WTC11 (cell line): ENCODE data around the gene MACO1. TPM values are rescaled to one million over a fixed set of nuclear protein-coding genes. Genes with fewer than 3 reads are reported as not detected.

ENCODE experiments used
- ATF1 ChIP-seq: sonication (generic); formaldehyde crosslinking; IDR thresholded peaks from 2 replicates; pipeline ENCODE4 v1.8.1; 2023; ENCODE audit warnings: mild to moderate bottlenecking, moderate library complexity, missing genetic modification reagents
- ESRRA ChIP-seq: sonication (generic); formaldehyde crosslinking; IDR thresholded peaks from 2 replicates; pipeline ENCODE4 v1.8.1; 2022; ENCODE audit warnings: mild to moderate bottlenecking, missing genetic modification reagents, borderline replicate concordance
- FOXK1 ChIP-seq: sonication (generic); formaldehyde crosslinking; IDR thresholded peaks from 2 replicates; pipeline ENCODE4 v1.8.0; 2022; ENCODE audit warnings: mild to moderate bottlenecking, moderate library complexity, missing genetic modification reagents
- GABPB1 ChIP-seq: sonication (generic); formaldehyde crosslinking; IDR thresholded peaks from 2 replicates; pipeline ENCODE4 v1.8.1; 2023; ENCODE audit warnings: mild to moderate bottlenecking, missing genetic modification reagents
- GRHL2 ChIP-seq: fragments of 250-450 bp; sonication (Bioruptor Pico); IDR thresholded peaks from 2 replicates; pipeline ENCODE4 v1.8.0; 2022; ENCODE audit warnings: mild to moderate bottlenecking, moderate library complexity; ENCODE audit not compliant: insufficient replicate concordance, severe bottlenecking
- JAZF1 ChIP-seq: fragments of 250-450 bp; sonication (Bioruptor Pico); IDR thresholded peaks from 2 replicates; pipeline ENCODE4 v1.9.0; 2021; ENCODE audit warnings: moderate library complexity, mild to moderate bottlenecking, inconsistent platforms
- NFE2L1 ChIP-seq: sonication (generic); formaldehyde crosslinking; IDR thresholded peaks from 2 replicates; pipeline ENCODE4 v1.8.1; 2023; ENCODE audit warnings: missing genetic modification reagents
- OVOL2 ChIP-seq: fragments of 250-450 bp; sonication (Bioruptor Pico); IDR thresholded peaks from 2 replicates; pipeline ENCODE4 v1.9.0; 2021; ENCODE audit warnings: mild to moderate bottlenecking, borderline replicate concordance
- RORB ChIP-seq: fragments of 250-450 bp; sonication (Bioruptor Pico); IDR thresholded peaks from 2 replicates; pipeline ENCODE4 v1.9.0; 2021; ENCODE audit warnings: mild to moderate bottlenecking
- SP1 ChIP-seq: sonication (generic); formaldehyde crosslinking; conservative IDR thresholded peaks from 2 replicates; pipeline ENCODE4 v1.8.1; 2022; ENCODE audit warnings: missing genetic modification reagents
- TEAD4 ChIP-seq: sonication (generic); formaldehyde crosslinking; IDR thresholded peaks from 2 replicates; pipeline ENCODE4 v1.8.0; 2022; ENCODE audit warnings: mild to moderate bottlenecking, missing genetic modification reagents
- ZNF121 ChIP-seq: sonication (generic); formaldehyde crosslinking; IDR thresholded peaks from 2 replicates; pipeline ENCODE4 v1.8.0; 2023; ENCODE audit warnings: missing genetic modification reagents
- ZNF396 ChIP-seq: fragments of 250-450 bp; sonication (Bioruptor Pico); IDR thresholded peaks from 2 replicates; pipeline ENCODE4 v1.8.0; 2021; ENCODE audit warnings: mild to moderate bottlenecking, moderate library complexity, borderline replicate concordance
- total RNA-seq: library from RNA; stranded (reverse); gene quantifications from 3 replicates; pipeline ENCODE4 v1.2.3, GENCODE V29; 2021
- TF ChIP-seq, protein P1 (sequence below): sonication (generic); formaldehyde crosslinking; IDR thresholded peaks from 2 replicates; pipeline ENCODE4 v1.8.1; 2023; ENCODE audit warnings: mild to moderate bottlenecking, missing genetic modification reagents, borderline replicate concordance
- TF ChIP-seq, protein P2 (sequence below): fragments of 250-450 bp; sonication (Bioruptor Pico); IDR thresholded peaks from 2 replicates; pipeline ENCODE4 v2.1.2; 2022; ENCODE audit warnings: mild to moderate bottlenecking, moderate library complexity
- TF ChIP-seq, protein P3 (sequence below): sonication (generic); formaldehyde crosslinking; IDR thresholded peaks from 2 replicates; pipeline ENCODE4 v1.8.1; 2022; ENCODE audit warnings: mild to moderate bottlenecking, moderate library complexity, missing genetic modification reagents
- TF ChIP-seq, protein P4 (sequence below): fragments of 250-450 bp; sonication (Bioruptor Pico); IDR thresholded peaks from 2 replicates; pipeline ENCODE4 v1.9.0; 2021; ENCODE audit warnings: moderate library complexity, mild to moderate bottlenecking, inconsistent platforms, borderline replicate concordance
- TF ChIP-seq, protein P5 (sequence below): sonication (generic); formaldehyde crosslinking; IDR thresholded peaks from 2 replicates; pipeline ENCODE4 v1.8.1; 2022; ENCODE audit warnings: mild to moderate bottlenecking, missing genetic modification reagents, moderate library complexity, borderline replicate concordance
- TF ChIP-seq, protein P6 (sequence below): sonication (generic); formaldehyde crosslinking; IDR thresholded peaks from 2 replicates; pipeline ENCODE4 v1.8.1; 2023; ENCODE audit warnings: mild to moderate bottlenecking, missing genetic modification reagents, moderate library complexity
- TF ChIP-seq, protein P7 (sequence below): fragments of 200-600 bp; IDR thresholded peaks from 2 replicates; pipeline ENCODE4 v1.8.0; 2022; ENCODE audit warnings: antibody characterized with exemption
- TF ChIP-seq, protein P8 (sequence below): sonication (generic); formaldehyde crosslinking; conservative IDR thresholded peaks from 2 replicates; pipeline ENCODE4 v1.8.1; 2022; ENCODE audit warnings: mild to moderate bottlenecking, missing genetic modification reagents
- TF ChIP-seq, protein P9 (sequence below): sonication (generic); formaldehyde crosslinking; IDR thresholded peaks from 2 replicates; pipeline ENCODE4 v1.8.0; 2022; ENCODE audit warnings: mild to moderate bottlenecking, missing genetic modification reagents

MACO1 gene
- total RNA-seq, 1 experiment from 2014 or later: 9.5 TPM

DNA sequence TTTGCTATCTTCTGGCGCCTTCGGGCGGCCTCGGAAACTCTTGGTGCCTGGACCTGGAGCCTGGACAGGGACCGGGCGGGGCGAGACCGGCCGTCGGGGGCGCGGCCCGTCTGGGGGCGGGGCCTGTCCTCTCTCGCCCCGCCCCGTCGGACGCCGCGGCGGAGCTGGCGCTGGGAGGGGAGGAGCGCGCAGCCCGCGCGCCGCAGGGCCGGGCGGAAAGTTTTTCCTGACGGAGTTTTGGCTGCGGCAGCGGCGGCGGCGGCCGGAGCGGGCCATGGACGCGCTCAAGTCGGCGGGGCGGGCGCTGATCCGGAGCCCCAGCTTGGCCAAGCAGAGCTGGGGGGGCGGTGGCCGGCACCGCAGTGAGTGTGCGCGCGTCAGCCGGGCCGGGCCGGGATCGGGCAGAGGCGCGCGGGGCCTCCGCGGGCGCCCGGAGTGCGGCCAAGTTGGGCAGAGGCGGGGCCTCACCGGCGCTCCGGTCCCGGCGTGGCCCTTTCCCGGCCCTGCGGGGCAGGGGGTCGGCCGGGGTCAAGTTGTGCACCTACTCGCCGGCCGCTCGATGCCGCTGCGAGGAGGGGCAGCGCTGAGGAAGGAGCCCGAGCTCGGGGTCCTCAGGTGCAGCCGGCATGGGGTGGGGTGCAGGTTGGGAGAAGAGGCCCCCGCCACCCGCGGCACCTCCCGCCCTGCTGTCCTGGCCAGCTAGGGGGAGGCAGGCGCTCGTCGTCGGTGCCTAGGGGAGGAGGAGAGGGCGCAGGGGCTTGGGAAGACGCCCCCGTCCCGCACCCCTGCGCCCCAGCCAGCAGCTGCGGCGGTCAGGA is 112.9 kb downstream of the MACO1 start, which contains the start of gene LDLRAP1 (continued):
- TF ChIP-seq GRHL2 (no peak), SP1 (CRISPR knock-in tag) (peak; percentile 65), NFE2L1 (no peak), ZNF121 (CRISPR knock-in tag) (no peak), ESRRA (CRISPR knock-in tag) (0 out of 2 replicates have a peak, but pooled peaks have one; percentile 50), JAZF1 (CRISPR knock-in tag) (no peak), RORB (CRISPR knock-in tag) (no peak), TEAD4 (CRISPR knock-in tag) (no peak), OVOL2 (CRISPR knock-in tag) (no peak), ATF1 (CRISPR knock-in tag) (no peak), GABPB1 (no peak), ZNF396 (CRISPR knock-in tag) (no peak), FOXK1 (CRISPR knock-in tag) (no peak)
- TF ChIP-seq, protein P1, sequence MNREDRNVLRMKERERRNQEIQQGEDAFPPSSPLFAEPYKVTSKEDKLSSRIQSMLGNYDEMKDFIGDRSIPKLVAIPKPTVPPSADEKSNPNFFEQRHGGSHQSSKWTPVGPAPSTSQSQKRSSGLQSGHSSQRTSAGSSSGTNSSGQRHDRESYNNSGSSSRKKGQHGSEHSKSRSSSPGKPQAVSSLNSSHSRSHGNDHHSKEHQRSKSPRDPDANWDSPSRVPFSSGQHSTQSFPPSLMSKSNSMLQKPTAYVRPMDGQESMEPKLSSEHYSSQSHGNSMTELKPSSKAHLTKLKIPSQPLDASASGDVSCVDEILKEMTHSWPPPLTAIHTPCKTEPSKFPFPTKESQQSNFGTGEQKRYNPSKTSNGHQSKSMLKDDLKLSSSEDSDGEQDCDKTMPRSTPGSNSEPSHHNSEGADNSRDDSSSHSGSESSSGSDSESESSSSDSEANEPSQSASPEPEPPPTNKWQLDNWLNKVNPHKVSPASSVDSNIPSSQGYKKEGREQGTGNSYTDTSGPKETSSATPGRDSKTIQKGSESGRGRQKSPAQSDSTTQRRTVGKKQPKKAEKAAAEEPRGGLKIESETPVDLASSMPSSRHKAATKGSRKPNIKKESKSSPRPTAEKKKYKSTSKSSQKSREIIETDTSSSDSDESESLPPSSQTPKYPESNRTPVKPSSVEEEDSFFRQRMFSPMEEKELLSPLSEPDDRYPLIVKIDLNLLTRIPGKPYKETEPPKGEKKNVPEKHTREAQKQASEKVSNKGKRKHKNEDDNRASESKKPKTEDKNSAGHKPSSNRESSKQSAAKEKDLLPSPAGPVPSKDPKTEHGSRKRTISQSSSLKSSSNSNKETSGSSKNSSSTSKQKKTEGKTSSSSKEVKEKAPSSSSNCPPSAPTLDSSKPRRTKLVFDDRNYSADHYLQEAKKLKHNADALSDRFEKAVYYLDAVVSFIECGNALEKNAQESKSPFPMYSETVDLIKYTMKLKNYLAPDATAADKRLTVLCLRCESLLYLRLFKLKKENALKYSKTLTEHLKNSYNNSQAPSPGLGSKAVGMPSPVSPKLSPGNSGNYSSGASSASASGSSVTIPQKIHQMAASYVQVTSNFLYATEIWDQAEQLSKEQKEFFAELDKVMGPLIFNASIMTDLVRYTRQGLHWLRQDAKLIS (CRISPR knock-in tag): no peak
- TF ChIP-seq, protein P2, sequence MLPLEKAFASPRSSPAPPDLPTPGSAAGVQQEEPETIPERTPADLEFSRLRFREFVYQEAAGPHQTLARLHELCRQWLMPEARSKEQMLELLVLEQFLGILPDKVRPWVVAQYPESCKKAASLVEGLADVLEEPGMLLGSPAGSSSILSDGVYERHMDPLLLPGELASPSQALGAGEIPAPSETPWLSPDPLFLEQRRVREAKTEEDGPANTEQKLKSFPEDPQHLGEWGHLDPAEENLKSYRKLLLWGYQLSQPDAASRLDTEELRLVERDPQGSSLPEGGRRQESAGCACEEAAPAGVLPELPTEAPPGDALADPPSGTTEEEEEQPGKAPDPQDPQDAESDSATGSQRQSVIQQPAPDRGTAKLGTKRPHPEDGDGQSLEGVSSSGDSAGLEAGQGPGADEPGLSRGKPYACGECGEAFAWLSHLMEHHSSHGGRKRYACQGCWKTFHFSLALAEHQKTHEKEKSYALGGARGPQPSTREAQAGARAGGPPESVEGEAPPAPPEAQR (CRISPR knock-in tag): no peak
- TF ChIP-seq, protein P3, sequence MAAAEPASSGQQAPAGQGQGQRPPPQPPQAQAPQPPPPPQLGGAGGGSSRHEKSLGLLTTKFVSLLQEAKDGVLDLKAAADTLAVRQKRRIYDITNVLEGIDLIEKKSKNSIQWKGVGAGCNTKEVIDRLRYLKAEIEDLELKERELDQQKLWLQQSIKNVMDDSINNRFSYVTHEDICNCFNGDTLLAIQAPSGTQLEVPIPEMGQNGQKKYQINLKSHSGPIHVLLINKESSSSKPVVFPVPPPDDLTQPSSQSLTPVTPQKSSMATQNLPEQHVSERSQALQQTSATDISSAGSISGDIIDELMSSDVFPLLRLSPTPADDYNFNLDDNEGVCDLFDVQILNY: peak; percentile 51; the same call in 1 of the 2 replicates
- TF ChIP-seq, protein P4, sequence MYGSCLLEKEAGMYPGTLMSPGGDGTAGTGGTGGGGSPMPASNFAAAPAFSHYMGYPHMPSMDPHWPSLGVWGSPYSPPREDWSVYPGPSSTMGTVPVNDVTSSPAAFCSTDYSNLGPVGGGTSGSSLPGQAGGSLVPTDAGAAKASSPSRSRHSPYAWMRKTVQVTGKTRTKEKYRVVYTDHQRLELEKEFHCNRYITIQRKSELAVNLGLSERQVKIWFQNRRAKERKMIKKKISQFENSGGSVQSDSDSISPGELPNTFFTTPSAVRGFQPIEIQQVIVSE (CRISPR knock-in tag): no peak
- TF ChIP-seq, protein P5, sequence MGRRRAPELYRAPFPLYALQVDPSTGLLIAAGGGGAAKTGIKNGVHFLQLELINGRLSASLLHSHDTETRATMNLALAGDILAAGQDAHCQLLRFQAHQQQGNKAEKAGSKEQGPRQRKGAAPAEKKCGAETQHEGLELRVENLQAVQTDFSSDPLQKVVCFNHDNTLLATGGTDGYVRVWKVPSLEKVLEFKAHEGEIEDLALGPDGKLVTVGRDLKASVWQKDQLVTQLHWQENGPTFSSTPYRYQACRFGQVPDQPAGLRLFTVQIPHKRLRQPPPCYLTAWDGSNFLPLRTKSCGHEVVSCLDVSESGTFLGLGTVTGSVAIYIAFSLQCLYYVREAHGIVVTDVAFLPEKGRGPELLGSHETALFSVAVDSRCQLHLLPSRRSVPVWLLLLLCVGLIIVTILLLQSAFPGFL (CRISPR knock-in tag): no peak
- TF ChIP-seq, protein P6, sequence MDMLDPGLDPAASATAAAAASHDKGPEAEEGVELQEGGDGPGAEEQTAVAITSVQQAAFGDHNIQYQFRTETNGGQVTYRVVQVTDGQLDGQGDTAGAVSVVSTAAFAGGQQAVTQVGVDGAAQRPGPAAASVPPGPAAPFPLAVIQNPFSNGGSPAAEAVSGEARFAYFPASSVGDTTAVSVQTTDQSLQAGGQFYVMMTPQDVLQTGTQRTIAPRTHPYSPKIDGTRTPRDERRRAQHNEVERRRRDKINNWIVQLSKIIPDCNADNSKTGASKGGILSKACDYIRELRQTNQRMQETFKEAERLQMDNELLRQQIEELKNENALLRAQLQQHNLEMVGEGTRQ (CRISPR knock-in tag): no peak
- TF ChIP-seq, protein P7, sequence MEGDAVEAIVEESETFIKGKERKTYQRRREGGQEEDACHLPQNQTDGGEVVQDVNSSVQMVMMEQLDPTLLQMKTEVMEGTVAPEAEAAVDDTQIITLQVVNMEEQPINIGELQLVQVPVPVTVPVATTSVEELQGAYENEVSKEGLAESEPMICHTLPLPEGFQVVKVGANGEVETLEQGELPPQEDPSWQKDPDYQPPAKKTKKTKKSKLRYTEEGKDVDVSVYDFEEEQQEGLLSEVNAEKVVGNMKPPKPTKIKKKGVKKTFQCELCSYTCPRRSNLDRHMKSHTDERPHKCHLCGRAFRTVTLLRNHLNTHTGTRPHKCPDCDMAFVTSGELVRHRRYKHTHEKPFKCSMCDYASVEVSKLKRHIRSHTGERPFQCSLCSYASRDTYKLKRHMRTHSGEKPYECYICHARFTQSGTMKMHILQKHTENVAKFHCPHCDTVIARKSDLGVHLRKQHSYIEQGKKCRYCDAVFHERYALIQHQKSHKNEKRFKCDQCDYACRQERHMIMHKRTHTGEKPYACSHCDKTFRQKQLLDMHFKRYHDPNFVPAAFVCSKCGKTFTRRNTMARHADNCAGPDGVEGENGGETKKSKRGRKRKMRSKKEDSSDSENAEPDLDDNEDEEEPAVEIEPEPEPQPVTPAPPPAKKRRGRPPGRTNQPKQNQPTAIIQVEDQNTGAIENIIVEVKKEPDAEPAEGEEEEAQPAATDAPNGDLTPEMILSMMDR: no peak
- TF ChIP-seq, protein P8, sequence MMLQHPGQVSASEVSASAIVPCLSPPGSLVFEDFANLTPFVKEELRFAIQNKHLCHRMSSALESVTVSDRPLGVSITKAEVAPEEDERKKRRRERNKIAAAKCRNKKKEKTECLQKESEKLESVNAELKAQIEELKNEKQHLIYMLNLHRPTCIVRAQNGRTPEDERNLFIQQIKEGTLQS (CRISPR knock-in tag): no peak
- TF ChIP-seq, protein P9, sequence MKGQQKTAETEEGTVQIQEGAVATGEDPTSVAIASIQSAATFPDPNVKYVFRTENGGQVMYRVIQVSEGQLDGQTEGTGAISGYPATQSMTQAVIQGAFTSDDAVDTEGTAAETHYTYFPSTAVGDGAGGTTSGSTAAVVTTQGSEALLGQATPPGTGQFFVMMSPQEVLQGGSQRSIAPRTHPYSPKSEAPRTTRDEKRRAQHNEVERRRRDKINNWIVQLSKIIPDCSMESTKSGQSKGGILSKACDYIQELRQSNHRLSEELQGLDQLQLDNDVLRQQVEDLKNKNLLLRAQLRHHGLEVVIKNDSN: no peak
